ENCODE results near the gene FRZB. TPM values are rescaled to one million over a fixed set of nuclear protein-coding genes. Genes with fewer than 3 reads are reported as not detected.
"Not testable (repeated sequence)": the region's sequence is repeated elsewhere in the genome, so short reads cannot be mapped to it uniquely, and the experiment has no call there.

The FRZB gene
- polyA plus RNA-seq, 3 donors from 2014 or later = not detected

DNA sequence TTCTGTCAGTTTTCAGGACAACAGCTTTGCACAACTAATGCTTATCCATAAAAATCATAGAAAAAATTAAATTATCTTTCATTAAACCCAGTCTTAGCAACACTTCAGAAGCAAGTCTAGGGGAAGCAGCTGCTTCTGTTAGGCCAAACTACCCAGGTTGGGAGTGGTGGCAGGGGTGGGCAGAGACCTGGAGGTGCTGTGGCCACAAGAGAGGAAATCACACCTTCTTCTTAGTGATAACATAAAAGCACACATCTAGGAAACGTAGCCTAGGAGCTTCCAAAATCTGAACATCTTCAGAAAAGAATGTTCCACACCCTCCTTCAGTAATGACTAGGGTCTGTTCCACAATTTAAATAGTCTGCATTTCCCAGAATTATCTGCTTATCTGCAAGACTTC lies 32.3 kb upstream of the FRZB start:
- H3K36me3 Mint-ChIP-seq = peaks cover 0 to 3% (median 0%) of the 10 kb centered on the region in 3 donors
- peaks cover 0 to 7% (median 0%) of the 10 kb centered on the region in 6 donors for H3K9me3 Mint-ChIP-seq
- H3K27ac Mint-ChIP-seq = no peak overlapping the region
- peaks cover 0 to 1% (median 1%) of the 10 kb centered on the region in 3 donors for H3K27me3 Mint-ChIP-seq (ENCODE audit: low read depth in 3 of 3)
- H3K4me1 Mint-ChIP-seq = peaks cover 0 to 4% of the 10 kb centered on the region in 2 donors
- no peak for DNase-seq
- no peak overlapping the region for H3K4me3 Mint-ChIP-seq

DNA sequence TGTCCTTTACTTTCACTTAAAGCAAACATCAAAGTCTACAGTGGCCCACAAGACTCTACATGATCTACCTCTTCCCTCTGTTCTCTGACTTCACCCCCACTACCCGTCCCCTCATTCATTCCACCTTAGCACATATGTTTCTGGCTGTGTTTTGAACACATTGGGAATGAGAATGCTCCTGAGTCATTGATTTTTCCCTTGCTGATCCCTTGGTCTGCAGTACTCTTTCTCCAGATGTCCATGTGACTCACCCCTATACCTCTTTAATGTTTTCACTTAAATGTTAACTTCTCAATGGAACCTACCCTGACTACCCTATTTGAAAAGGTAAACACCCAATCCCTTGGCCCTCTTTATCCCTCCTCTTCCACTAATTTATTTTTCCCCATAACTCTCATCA lies 30.7 kb upstream of the FRZB start:
- no peak for DNase-seq
- Mint-ChIP-seq H3K4me1 (peaks cover 0 to 4% of the 10 kb centered on the region in 2 donors), H3K36me3 (peaks cover 0 to 3% (median 0%) of the 10 kb centered on the region in 3 donors), H3K27me3 (ENCODE audit: low read depth in 3 of 3) (peaks cover 0 to 1% (median 1%) of the 10 kb centered on the region in 3 donors), H3K27ac (no peak overlapping the region), H3K9me3 (peaks cover 0 to 7% (median 0%) of the 10 kb centered on the region in 6 donors), H3K4me3 (no peak overlapping the region)

DNA sequence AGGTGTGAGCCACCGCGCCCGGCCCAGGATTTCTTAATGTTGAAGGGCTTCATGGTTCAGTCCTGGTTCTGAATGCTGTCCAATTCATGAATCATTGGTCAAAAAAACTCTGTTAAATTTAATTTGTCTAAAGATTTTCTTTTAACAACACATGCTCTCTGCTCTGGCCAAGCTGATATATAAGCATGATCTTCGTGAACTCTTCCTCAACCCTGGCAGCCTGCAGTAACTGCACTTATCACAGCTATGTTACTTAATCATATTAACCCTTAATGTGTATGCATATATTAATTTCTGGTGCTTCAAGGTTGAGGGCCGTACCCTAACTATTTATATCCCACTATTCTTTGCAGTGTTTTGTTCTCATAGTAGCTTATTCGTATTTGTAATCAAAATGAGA lies 29.4 kb upstream of the FRZB start:
- Mint-ChIP-seq H3K4me1 (peaks cover 0 to 4% of the 10 kb centered on the region in 2 donors), H3K27me3 (ENCODE audit: low read depth in 3 of 3) (peaks cover 0 to 1% (median 1%) of the 10 kb centered on the region in 3 donors), H3K9me3 (peaks cover 0 to 4% (median 0%) of the 10 kb centered on the region in 6 donors), H3K4me3 (no peak overlapping the region), H3K27ac (no peak overlapping the region), H3K36me3 (peaks cover 0 to 3% (median 0%) of the 10 kb centered on the region in 3 donors)
- no peak for DNase-seq

- H3K4me3 Mint-ChIP-seq = no peak overlapping the region
- peaks cover 0 to 1% (median 1%) of the 10 kb centered on the region in 3 donors for H3K27me3 Mint-ChIP-seq (ENCODE audit: low read depth in 3 of 3)
- peaks cover 0 to 4% of the 10 kb centered on the region in 2 donors for H3K4me1 Mint-ChIP-seq
- peaks cover 0 to 3% (median 0%) of the 10 kb centered on the region in 3 donors for H3K36me3 Mint-ChIP-seq
- peaks cover 0 to 3% (median 0%) of the 10 kb centered on the region in 6 donors for H3K9me3 Mint-ChIP-seq
- no peak overlapping the region for H3K27ac Mint-ChIP-seq
- DNase-seq = no peak
Measured at GRCh38 chr2:182895169-182895568, 28.7 kb upstream of the FRZB start.

DNA sequence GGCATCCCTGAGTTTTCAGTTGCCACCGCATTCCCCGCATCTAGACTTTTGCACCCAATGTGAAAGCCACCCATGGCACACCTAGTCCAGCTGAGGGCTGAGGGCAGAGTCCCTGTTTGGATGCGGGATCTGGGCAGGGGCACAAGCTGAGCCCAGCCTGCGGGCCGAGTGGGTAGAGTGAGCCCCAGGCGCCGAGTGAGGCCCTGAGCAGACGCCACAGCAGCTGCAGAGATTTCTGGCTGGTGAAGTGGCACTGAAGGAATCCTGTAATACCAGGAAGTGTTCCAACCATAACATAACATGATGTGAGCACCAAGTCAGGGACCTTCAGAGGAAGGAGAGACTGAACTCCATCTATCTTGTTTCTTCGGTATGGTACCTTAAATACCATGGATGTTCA lies 27.7 kb upstream of the FRZB start:
- no peak for DNase-seq
- peaks cover 1 to 2% (median 1%) of the 10 kb centered on the region in 3 donors for H3K27me3 Mint-ChIP-seq (ENCODE audit: low read depth in 3 of 3)
- H3K9me3 Mint-ChIP-seq = peaks cover 0 to 3% (median 0%) of the 10 kb centered on the region in 6 donors

DNA sequence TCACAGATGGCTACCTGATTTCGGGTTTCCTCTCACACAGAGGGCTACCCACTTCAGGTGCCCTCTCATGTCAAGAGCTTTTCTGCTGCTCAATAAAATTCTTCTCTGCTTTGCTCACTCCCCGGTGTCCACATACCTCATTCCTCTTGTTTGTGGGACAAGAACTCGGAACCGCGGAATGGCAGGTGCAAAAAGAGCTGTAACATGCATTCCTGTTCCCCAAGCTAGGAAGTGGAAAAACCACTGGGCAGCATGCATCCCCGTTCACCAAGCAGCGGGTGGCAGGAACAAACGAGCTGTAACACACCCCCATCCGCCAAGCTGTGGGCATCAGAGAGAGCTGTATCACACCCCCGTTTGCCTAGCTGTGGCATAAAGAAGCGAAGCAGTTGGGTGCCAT lies 27.2 kb upstream of the FRZB start:
- DNase-seq = no peak
- H3K9me3 Mint-ChIP-seq = peaks cover 0 to 3% (median 0%) of the 10 kb centered on the region in 6 donors
- H3K27ac Mint-ChIP-seq = no peak overlapping the region
- H3K36me3 Mint-ChIP-seq = peaks cover 0 to 3% (median 0%) of the 10 kb centered on the region in 3 donors
- no peak overlapping the region for H3K4me3 Mint-ChIP-seq
- H3K4me1 Mint-ChIP-seq = no peaks in the 10 kb centered on the region
- H3K27me3 Mint-ChIP-seq (ENCODE audit: low read depth in 3 of 3) = peaks cover 1 to 2% (median 1%) of the 10 kb centered on the region in 3 donors

More for the DNA sequence above, 27.7 kb upstream of the FRZB start:
- peaks cover 0 to 3% (median 0%) of the 10 kb centered on the region in 3 donors for H3K36me3 Mint-ChIP-seq
- no peak overlapping the region for H3K4me3 Mint-ChIP-seq
- no peak overlapping the region for H3K27ac Mint-ChIP-seq
- H3K4me1 Mint-ChIP-seq = no peaks in the 10 kb centered on the region

DNA sequence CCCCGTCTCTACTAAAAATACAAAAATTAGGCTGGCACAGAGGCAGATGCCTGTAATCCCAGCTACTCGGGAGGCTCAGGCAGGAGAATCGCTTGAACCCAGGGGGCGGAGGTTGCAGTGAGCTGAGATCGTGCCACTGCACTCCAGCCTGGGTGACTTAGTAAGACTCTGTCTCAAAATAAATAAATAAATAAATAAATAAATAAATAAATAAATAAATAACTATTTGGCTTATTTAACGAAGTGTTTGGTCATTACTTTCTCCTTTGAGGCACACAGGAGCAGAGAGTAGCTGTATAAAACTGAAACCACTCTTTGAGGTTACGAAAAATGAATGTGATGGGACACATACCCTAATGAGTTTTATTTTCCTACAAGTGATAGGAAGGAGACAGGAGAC lies 26.6 kb upstream of the FRZB start:
- not testable (repeated sequence) for H3K4me1 Mint-ChIP-seq; H3K9me3 Mint-ChIP-seq; H3K4me3 Mint-ChIP-seq; DNase-seq; H3K36me3 Mint-ChIP-seq; H3K27ac Mint-ChIP-seq; H3K27me3 Mint-ChIP-seq (ENCODE audit: low read depth in 3 of 3)

- peaks cover 0 to 2% (median 1%) of the 10 kb centered on the region in 3 donors for H3K27me3 Mint-ChIP-seq (ENCODE audit: low read depth in 3 of 3)
- H3K4me3 Mint-ChIP-seq = no peak overlapping the region
- no peaks in the 10 kb centered on the region for H3K9me3 Mint-ChIP-seq
- DNase-seq = no peak
- no peaks in the 10 kb centered on the region for H3K4me1 Mint-ChIP-seq
- peaks cover 0 to 3% (median 0%) of the 10 kb centered on the region in 3 donors for H3K36me3 Mint-ChIP-seq
- no peak overlapping the region for H3K27ac Mint-ChIP-seq
Measured at GRCh38 chr2:182891611-182892010, 25.2 kb upstream of the FRZB start.

DNA sequence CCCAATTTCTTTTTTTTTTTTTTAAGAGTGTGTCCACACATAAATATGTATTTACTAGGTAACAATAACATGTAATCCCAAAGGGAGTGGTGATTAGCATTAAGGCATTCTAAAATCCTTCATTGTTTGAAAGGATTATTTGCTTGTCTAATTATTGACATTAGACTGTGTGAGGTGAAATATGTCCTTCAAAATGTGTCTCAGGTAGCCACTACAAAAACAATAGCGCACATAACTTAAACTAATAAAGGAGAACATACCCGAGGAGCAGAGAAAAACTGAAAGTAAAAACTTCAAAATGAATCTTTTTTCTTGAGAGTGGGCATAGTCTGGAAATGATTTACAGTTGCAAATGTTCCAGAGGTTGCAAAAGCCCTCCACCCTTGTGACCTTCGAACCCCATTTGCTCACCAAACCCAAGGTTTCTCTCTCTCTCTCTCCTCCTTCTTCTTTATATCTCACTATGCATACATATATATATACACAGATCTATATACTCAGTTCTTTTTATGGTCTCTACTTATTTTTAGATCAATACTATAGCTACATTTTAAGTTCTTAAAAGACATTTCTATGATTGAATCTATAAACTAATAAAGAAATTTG lies 24.4 kb upstream of the FRZB start:
- Mint-ChIP-seq H3K27me3 (ENCODE audit: low read depth in 3 of 3) (peaks cover 0 to 2% (median 1%) of the 10 kb centered on the region in 3 donors), H3K36me3 (no peaks in the 10 kb centered on the region), H3K4me1 (no peaks in the 10 kb centered on the region), H3K9me3 (peaks cover 0 to 4% (median 0%) of the 10 kb centered on the region in 6 donors), H3K27ac (no peak overlapping the region), H3K4me3 (no peak overlapping the region)
- DNase-seq = no peak

- DNase-seq = no peak
- no peaks in the 10 kb centered on the region for H3K36me3 Mint-ChIP-seq
Measured at GRCh38 chr2:182890305-182890704, 23.9 kb upstream of the FRZB start.

GRCh38 chr2:182887753-182888415 lies 21.4 kb upstream of the FRZB start:
- Mint-ChIP-seq H3K4me1 (no peaks in the 10 kb centered on the region), H3K36me3 (no peaks in the 10 kb centered on the region), H3K27ac (no peak overlapping the region), H3K4me3 (no peak overlapping the region), H3K27me3 (ENCODE audit: low read depth in 3 of 3) (peaks cover 0 to 2% (median 0%) of the 10 kb centered on the region in 3 donors), H3K9me3 (peaks cover 0 to 4% (median 0%) of the 10 kb centered on the region in 6 donors)
- no peak for DNase-seq

More at GRCh38 chr2:182890305-182890704, 23.9 kb upstream of the FRZB start:
- no peaks in the 10 kb centered on the region for H3K4me1 Mint-ChIP-seq
- H3K27me3 Mint-ChIP-seq (ENCODE audit: low read depth in 3 of 3) = peaks cover 0 to 2% (median 1%) of the 10 kb centered on the region in 3 donors
- H3K9me3 Mint-ChIP-seq = peaks cover 0 to 4% (median 0%) of the 10 kb centered on the region in 6 donors
- no peak overlapping the region for H3K4me3 Mint-ChIP-seq
- no peak overlapping the region for H3K27ac Mint-ChIP-seq

- peaks cover 0 to 2% (median 0%) of the 10 kb centered on the region in 3 donors for H3K27me3 Mint-ChIP-seq (ENCODE audit: low read depth in 3 of 3)
- H3K27ac Mint-ChIP-seq = no peak overlapping the region
- no peak for DNase-seq
- H3K4me3 Mint-ChIP-seq = no peak overlapping the region
- H3K4me1 Mint-ChIP-seq = no peaks in the 10 kb centered on the region
- peaks cover 0 to 4% (median 0%) of the 10 kb centered on the region in 6 donors for H3K9me3 Mint-ChIP-seq
- no peaks in the 10 kb centered on the region for H3K36me3 Mint-ChIP-seq
Measured at GRCh38 chr2:182887093-182887492, 20.7 kb upstream of the FRZB start.

GRCh38 chr2:182885771-182886170 lies 19.3 kb upstream of the FRZB start:
- Mint-ChIP-seq H3K36me3 (no peaks in the 10 kb centered on the region), H3K4me1 (no peaks in the 10 kb centered on the region), H3K4me3 (no peak overlapping the region), H3K9me3 (peaks cover 0 to 4% (median 0%) of the 10 kb centered on the region in 6 donors), H3K27me3 (ENCODE audit: low read depth in 3 of 3) (peaks cover 0 to 2% (median 0%) of the 10 kb centered on the region in 3 donors), H3K27ac (no peak overlapping the region)
- DNase-seq = no peak

- Mint-ChIP-seq H3K4me3 (no peak overlapping the region), H3K27me3 (ENCODE audit: low read depth in 3 of 3) (no peaks in the 10 kb centered on the region), H3K9me3 (peaks cover 0 to 8% (median 5%) of the 10 kb centered on the region in 6 donors), H3K4me1 (no peaks in the 10 kb centered on the region), H3K36me3 (no peaks in the 10 kb centered on the region), H3K27ac (no peak overlapping the region)
- DNase-seq = no peak
Measured at GRCh38 chr2:182883451-182883850, 17.0 kb upstream of the FRZB start.

All from immature natural killer cell (primary cell).